ENCODE data around the gene ANKFN1.

Gene ANKFN1

DNA sequence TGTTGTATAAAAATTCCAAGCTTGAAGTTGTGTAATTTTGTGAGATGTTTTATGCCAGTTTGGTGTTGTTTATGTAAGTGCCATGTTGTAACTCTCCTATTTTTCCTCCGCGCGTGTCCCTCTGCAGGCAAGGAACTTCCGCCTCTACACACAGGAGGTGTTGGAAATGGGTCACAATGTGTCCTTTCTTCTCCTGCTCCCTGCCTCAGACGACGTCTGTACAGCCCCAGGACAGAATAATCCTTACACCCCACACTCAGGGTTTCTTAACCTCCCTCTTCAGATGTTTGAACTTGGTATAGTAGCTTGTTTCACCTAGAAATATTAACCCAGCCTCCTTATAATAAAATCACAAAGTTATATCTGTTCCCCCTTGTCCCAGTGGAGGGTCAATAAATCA is 329.0 kb downstream of the ANKFN1 start:
- no peaks in the 10 kb centered on the region for H3K9me3 ChIP-seq (ENCODE audit: severe bottlenecking)
- DNase-seq (ENCODE audit: low spot score): no peak
- no peaks in the 10 kb centered on the region for H3K36me3 ChIP-seq (ENCODE audit: low read depth)
- H3K27ac ChIP-seq (ENCODE audit: poor library complexity, severe bottlenecking): no peak overlapping the region
- no peaks in the 10 kb centered on the region for H3K4me1 ChIP-seq (ENCODE audit: insufficient read depth, poor library complexity, severe bottlenecking)
- ATAC-seq (ENCODE audit: low read depth): no peak
- no peak overlapping the region for H3K4me3 ChIP-seq (ENCODE audit: severe bottlenecking)
- no peaks in the 10 kb centered on the region for H3K27me3 ChIP-seq (ENCODE audit: insufficient read depth, poor library complexity, severe bottlenecking)
- TF ChIP-seq CTCF (IDR thresholded peaks at IDR 0.05; ENCODE audit: poor library complexity, severe bottlenecking): no peak

DNA sequence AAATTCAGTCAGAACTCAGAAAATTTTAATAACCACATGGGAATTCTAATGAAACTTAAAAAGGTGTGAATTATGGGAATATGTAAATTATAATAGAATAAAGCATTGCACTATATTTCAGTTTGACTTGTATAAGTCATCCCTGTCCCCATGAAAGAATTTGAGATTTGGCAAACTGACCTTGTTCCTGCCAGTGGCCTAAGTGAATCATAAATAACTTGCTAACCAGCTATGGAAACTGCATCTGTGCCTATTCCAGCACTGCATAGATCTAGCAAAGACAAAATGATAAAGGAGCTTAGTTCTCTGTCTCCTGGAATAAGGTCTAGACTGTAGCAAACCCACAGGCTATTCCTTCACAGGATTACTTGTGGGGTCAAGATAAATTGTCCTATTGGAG is 333.5 kb downstream of the ANKFN1 start:
- no peak for ATAC-seq (ENCODE audit: low read depth)
- H3K4me1 ChIP-seq (ENCODE audit: insufficient read depth, poor library complexity, severe bottlenecking): no peaks in the 10 kb centered on the region
- H3K36me3 ChIP-seq (ENCODE audit: low read depth): no peaks in the 10 kb centered on the region
- H3K27ac ChIP-seq (ENCODE audit: poor library complexity, severe bottlenecking): no peak overlapping the region
- no peak for TF ChIP-seq CTCF (IDR thresholded peaks at IDR 0.05; ENCODE audit: poor library complexity, severe bottlenecking)
- peaks cover 5% of the 10 kb centered on the region for H3K27me3 ChIP-seq (ENCODE audit: insufficient read depth, poor library complexity, severe bottlenecking)
- no peak for DNase-seq (ENCODE audit: low spot score)
- no peak overlapping the region for H3K4me3 ChIP-seq (ENCODE audit: severe bottlenecking)
- H3K9me3 ChIP-seq (ENCODE audit: severe bottlenecking): no peaks in the 10 kb centered on the region

DNA sequence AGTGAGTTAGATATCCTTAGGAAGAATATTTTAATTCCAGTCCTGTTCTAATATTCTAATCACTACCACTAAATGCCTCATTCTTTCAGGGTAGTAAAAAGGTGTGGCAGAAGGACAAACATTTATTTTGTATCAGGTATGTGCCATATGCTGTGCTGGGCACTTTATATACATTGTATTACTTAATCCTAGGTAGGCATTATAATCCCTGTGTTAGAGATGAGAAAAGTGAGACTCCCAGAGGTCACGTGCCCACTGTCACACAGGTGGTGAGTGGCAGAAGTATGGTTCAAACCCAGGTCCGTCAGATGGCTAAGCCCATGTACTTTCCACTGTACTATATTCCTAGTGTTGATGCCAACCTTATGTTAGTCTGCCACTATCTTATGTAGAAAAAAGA is 335.5 kb downstream of the ANKFN1 start:
- H3K27me3 ChIP-seq (ENCODE audit: insufficient read depth, poor library complexity, severe bottlenecking): peaks cover 5% of the 10 kb centered on the region
- no peak for TF ChIP-seq CTCF (IDR thresholded peaks at IDR 0.05; ENCODE audit: poor library complexity, severe bottlenecking)

DNA sequence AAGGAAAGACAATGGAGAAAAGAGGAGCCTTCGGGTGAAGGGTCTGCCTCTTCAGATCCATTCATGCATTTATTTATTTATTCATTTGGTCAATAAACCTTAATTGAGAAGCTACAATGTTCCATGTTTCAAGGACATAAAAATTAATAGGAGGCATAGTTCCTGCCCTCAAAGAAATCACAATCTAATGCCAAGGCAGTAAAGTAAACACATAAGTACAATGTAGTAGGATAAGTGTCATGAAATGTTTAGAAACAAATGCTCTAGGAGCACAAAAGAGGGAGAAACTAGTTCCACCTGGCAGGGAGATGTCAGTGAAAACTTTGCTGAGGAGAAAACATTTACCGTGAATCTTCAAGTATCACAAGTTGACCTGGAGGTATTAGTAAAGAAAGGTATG is 336.7 kb downstream of the ANKFN1 start:
- no peak for TF ChIP-seq CTCF (IDR thresholded peaks at IDR 0.05; ENCODE audit: poor library complexity, severe bottlenecking)
- no peak for DNase-seq (ENCODE audit: low spot score)
- Histone ChIP-seq H3K36me3 (ENCODE audit: low read depth) (no peaks in the 10 kb centered on the region), H3K9me3 (ENCODE audit: severe bottlenecking) (no peaks in the 10 kb centered on the region), H3K27me3 (ENCODE audit: insufficient read depth, poor library complexity, severe bottlenecking) (peaks cover 5% of the 10 kb centered on the region), H3K4me3 (ENCODE audit: severe bottlenecking) (no peak overlapping the region), H3K27ac (ENCODE audit: poor library complexity, severe bottlenecking) (no peak overlapping the region), H3K4me1 (ENCODE audit: insufficient read depth, poor library complexity, severe bottlenecking) (no peaks in the 10 kb centered on the region)
- ATAC-seq (ENCODE audit: low read depth): no peak

More for the DNA sequence above, 335.5 kb downstream of the ANKFN1 start:
- no peaks in the 10 kb centered on the region for H3K4me1 ChIP-seq (ENCODE audit: insufficient read depth, poor library complexity, severe bottlenecking)
- no peaks in the 10 kb centered on the region for H3K36me3 ChIP-seq (ENCODE audit: low read depth)
- ATAC-seq (ENCODE audit: low read depth) (no peak), DNase-seq (ENCODE audit: low spot score) (no peak)
- no peak overlapping the region for H3K4me3 ChIP-seq (ENCODE audit: severe bottlenecking)
- H3K9me3 ChIP-seq (ENCODE audit: severe bottlenecking): no peaks in the 10 kb centered on the region
- no peak overlapping the region for H3K27ac ChIP-seq (ENCODE audit: poor library complexity, severe bottlenecking)

- no peak overlapping the region for H3K4me3 ChIP-seq (ENCODE audit: severe bottlenecking)
- DNase-seq (ENCODE audit: low spot score): no peak
- TF ChIP-seq CTCF (IDR thresholded peaks at IDR 0.05; ENCODE audit: poor library complexity, severe bottlenecking): no peak
- H3K27ac ChIP-seq (ENCODE audit: poor library complexity, severe bottlenecking): no peak overlapping the region
- H3K27me3 ChIP-seq (ENCODE audit: insufficient read depth, poor library complexity, severe bottlenecking): no peaks in the 10 kb centered on the region
- H3K4me1 ChIP-seq (ENCODE audit: insufficient read depth, poor library complexity, severe bottlenecking): no peaks in the 10 kb centered on the region
- no peaks in the 10 kb centered on the region for H3K36me3 ChIP-seq (ENCODE audit: low read depth)
- no peak for ATAC-seq (ENCODE audit: low read depth)
- H3K9me3 ChIP-seq (ENCODE audit: severe bottlenecking): no peaks in the 10 kb centered on the region
Observed at GRCh38 chr17:56495556-56495955, 342.3 kb downstream of the ANKFN1 start.
